NCI-H460 (cell line): ENCODE measurements around the gene MOK. TPM values are rescaled to one million over a fixed set of nuclear protein-coding genes. Genes with fewer than 3 reads are reported as not detected.
A peak's percentile ranks its signal among the peaks of the same experiment; 100 is the strongest.

ENCODE experiments used
- DNase-seq: peaks from one replicate; pipeline ENCODE4 v3.0.0-alpha.2; 2016; ENCODE audit warnings: low read depth; ENCODE audit errors: extremely low read depth
- total RNA-seq: library from RNA; depleted of rRNA; stranded (reverse); fragments of >200 nt; shearing (Covaris generic); gene quantifications from 2 replicates; pipeline ENCODE4 v1.2.3, GENCODE V29; 2014

Gene MOK
- total RNA-seq, 1 experiment from 2014 or later: 70.8 TPM

DNA sequence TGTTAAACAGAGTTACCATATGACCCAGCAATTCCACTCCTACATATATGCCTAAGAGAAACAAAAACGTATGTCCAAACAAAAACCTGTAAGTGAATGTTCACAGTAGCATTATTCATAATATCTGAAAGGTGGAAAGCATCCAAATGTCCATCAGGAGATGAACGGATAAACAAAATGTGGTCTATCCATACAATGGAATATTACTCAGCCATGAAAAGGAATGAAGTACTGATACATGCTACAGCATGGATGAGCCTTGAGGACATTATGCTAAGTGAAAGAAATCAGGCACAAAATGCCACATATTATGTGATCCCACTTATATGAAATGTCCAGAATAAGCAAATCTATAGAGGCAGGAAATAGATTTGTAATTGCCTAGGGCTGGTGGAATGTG is 16.8 kb downstream of the MOK start:
- DNase-seq: no peak

DNA sequence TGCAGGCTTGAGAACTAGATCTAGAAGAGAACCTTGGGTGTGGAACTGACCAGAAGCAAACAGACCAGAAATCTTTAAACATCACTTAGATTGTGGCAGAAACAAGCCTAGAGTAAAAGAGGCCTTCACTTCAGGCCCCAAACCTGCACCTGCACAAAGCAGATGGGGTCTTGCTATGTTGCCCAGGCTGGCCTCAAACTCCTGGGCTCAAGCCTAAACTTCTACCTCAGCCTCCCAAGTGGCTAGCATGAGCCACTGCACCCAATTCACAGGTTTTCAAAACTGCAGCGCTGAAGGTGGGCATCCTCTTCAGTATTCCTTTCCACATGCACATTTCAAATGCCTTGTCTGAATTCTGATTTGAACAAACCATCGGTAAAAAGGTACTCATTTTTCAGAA is 19.9 kb downstream of the MOK start:
- no peak for DNase-seq

DNA sequence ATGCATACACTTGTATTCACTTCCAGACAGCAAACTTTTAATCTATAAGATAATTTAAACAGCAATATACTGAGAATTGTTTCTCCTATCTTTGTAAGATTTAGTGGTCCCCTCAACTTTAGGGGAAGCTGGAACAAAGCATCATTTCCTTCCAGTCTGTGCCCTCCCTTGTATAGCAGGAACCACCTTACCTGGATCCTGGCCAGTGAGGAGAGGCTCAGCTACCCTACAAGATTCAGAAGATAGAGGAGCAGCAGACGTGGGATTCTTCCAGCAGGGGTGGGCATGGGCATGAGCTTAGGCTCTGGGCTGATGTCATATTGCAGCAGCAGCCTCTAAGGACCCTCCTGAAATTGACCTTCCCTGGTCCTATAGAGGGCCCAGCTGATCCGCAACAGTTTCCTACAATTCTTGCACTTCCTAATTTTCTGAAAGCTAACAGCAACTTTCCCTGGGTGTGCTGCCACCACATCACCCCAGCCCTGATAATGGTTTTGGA is 21.3 kb downstream of the MOK start:
- DNase-seq: no peak

DNA sequence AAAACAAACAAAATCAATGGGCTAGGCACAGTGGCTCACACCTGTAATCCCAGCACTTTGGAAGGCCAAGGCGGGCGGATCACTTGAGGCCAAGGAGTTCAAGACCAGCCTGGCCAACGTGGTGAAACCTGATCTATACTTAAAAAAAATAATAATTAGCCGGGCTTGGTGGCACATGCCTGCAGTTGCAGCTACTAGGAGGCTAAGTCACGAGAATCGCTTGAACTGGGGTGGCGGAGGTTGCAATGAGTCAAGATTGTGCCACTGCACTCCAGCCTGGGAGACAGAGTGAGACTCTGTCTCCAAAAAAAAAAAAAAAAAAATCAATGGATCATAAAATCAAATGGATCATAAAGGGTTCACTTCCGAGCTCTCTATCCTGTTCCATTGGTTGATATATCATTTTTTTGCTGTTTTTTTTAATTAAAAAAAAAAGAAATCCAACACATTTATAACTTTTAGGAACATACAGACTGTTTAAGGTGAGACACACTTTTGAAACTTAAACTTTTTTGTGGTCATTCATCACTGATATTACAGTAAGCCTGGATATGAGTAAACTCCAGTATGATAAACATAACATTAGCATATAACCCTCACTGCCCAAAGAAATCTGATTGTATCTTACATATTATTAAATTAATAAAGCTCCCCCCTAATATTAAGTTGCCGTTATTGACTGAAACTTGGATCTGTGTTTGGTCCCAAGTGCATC is 22.1 kb downstream of the MOK start:
- no peak for DNase-seq

DNA sequence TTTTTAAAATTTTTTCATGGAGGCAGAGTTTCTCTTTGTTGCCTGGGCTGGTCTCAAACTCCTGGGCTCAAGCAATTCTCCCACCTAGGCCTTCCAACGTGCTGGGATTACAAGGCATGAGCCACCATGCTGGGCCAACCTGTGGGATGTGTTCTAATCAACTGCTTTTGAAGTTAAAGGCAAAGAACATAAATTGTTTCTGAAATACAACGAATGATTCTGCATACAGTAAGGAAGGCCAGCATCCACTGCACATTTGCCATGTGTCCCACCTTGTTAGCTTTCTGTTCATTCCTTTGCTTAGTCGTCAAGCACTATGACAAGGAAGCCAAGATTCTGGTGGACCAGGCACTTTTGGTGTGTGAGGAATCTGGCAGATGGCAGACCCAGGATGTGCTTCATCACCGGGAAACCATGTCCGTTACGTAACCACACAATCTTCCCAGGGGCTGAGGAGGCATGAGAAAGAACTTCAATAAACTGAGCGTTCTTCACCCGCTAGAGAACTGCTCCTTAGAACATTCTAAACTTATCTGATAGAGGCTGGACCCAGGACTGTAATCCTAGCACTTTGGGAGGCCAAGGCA is 24.5 kb downstream of the MOK start:
- peak; percentile 94 for DNase-seq

DNA sequence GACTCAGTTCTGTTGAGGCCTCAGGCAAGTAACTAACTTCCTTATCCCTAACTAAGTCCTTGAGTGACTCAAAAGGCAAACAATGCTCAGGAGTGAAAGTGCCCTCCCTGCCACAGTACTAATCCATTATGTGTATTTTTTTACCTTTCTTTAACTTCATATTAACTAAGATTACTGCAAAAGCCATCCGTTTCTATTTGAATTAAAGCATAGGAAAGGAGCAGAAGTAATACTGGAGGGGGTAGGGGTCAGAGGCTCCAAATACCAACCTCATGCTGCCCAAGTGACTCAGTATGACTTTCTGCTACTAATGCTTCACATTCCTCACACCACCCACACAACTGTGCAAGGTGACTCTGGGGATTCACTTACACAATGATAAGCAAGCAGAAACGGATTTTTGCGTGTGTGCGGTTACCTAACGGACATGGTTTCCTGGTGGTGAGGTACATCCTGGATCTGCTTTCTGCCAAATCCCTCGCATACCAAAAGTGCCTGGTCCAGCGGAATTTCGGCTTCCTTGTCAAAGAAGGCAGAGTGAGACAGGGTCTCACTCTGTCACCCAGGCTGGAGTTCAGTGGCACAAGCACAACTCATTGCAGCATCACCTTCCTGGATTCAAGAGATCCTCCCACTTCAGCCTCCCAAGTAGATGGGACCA is 25.1 kb downstream of the MOK start:
- DNase-seq: peak; percentile 97

DNA sequence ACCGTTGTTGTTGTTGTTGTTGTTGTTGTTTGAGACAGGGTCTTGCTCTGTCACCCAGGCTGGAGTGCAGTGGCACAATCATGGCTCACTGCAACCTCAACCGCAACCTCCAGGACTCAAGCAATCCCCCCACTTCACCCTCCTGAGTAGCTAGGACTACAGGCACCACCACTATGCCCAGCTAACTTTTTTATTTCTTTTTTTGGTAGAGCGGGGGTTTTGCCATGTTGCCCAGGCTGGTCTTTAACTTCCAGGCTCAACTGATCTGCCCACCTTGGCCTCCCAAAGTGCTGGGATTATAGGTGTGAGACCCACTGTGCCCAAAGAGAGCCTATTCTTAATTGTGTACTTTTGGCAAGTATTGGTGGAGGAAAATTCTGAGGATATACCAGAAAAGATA is 25.7 kb downstream of the MOK start:
- no peak for DNase-seq

DNA sequence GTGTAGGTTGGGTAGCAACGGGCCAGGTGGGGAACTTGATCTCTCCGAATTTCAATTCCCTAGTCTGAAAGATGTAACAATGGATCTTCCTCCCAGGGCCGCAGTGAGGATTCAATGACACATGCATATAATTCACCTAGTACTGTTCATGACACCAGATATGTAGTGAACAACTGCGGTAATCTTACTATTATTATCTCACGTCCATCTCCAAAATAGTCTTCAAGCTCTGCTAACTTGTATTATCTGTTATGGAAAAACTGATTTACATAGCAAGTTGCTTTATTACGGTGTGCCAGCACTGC is 26.4 kb downstream of the MOK start:
- DNase-seq: no peak

DNA sequence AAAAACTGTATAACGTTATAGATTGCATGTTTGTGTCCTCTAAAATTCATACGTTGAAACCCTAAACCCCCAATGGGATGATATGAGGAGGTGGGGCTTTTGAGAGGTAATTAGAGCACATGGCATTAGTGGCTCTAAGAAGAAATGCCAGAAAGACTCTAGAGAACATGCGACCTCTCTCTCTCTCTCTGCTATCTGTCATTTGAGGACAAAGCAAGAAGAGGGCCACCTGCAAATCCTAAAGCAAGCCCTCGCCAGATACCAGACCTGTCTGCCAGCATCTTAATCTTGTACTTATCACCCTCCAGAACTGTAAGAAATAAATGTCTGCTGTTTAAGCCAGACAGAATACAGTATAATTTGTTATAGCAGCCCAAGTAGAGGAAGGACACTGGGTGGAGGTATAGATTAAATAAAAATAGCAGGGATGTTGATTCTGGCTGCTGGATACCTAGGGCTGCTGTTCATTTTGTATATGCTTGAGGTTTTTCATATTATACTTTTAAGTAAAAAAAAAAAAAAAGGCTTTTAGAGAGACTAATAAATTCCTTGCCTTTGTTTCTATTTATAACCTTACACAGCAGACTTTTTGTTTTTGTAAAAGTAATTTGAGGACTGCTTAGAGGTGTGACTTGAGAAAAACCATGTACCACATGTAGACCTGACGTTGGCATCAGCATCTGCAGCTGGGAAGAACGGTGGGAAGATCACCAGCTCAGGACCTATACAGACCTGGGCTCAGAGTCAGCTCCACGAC is 26.9 kb downstream of the MOK start:
- no peak for DNase-seq

DNA sequence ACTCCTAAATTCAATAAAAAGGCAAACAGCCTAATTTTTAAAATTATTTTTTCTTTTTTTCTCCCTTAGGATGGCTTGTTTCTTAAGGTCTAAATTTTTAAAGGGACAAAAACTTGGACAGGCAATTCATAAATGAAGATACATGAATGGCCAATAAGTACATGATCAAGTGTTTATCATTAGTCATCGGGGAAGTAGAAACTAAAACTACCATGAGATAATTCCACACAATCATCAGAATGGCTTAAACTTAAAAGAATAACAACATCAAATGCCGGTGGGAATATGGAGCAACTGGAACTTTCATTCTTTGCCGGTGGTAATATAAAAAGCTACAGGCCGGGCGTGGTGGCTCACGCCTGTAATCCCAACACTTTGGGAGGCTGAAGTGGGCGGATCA is 29.1 kb downstream of the MOK start:
- DNase-seq: no peak

DNA sequence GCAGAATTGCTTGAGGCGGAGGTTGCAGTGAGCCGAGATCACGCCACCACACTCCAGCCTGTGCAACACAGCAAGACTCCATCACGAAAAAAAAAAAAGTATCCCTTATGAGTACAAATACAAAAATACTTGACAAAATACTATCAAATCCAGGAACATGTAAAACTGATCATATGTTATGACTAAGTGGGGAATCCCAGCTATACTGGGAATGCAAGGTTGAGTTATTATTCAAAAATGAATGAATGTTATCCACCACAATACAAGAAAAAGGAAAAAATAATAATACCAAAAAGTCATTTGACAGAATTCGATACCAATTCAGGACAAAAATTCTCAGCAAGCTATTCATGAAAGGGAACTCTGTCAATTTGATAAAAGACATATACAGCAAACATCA is 32.6 kb downstream of the MOK start:
- no peak for DNase-seq

DNA sequence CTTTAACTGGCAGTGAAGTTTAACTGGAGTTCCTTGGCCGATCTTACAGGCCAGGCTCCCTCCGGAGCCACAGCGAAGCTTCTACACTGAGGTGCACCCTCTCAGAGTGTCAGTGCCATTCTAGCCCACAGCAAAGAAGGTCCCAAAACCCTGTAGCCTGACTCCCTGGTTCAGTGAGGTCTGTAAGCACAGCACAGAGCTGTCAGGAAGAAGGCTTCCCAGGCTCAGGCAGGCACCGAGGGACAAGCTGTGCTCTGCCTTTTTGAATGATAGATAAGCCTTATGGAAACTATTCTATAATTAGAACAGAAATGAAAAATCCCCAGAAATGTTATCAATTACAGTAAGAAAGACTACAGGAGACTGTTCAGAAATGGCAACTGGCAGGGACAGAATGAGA is 40.2 kb downstream of the MOK start:
- DNase-seq: no peak

DNA sequence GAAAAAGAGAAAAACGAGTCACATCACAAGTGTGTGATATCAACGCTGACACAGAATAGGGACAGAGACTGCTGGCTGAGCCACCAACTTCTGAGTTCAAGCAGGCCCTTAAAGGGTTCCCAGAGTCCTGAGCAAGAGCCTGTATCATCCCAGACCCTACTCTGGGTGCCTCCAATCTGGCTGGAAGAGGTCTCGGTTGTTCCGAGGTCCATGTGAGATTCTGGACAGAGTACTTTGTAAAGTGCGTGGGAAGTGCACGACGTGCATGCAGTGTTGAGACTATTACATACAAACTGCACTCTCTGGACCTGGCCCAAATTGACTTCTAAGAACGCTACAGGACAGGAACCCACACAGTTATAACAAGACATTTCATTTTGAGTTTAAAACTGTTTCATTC is 40.6 kb downstream of the MOK start:
- DNase-seq: no peak

DNA sequence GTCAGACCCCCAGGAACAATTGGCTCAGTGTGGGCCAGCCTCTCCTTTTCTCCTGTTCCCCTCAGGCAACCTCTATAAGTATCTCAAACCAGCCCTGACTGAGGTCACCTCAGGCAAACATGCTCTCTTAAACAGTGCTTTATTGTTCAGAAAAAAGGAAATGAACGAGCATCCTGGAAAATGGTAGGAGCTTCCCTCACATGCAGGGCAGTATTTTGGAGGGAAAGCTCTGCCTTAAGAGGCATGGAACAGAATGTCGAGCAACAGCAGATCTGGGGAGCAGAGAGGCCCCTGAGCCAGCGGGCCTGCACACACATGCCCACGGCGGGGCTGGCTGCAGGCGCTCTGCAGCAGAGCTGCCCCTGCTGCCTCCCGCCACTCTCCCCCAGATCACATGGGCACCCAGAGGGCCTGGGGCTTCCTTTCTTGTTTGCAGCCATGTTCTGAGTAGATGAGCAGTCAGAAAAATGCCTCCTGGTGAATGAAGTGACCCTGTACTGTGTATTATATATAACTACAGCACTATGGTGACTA is 42.0 kb downstream of the MOK start:
- DNase-seq: peak; percentile 73

DNA sequence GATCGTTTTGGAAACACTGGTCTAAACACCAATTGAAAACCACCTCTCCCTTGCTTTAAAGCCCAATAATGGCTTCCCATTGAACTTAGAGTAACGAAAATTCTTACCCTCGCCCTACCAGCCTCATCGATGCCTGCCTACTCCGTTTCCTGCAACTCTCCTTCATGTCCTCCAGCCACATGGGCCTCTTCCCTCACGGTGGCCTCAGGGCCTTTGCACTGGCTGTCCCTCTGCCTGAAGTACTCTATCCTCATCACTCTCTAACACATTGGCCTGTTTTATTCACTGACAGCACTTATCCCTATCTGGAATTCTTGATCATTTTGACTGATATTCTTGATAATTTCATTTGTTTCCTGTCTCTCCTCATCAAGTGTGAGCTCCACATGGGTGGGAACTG is 46.8 kb downstream of the MOK start:
- no peak for DNase-seq

DNA sequence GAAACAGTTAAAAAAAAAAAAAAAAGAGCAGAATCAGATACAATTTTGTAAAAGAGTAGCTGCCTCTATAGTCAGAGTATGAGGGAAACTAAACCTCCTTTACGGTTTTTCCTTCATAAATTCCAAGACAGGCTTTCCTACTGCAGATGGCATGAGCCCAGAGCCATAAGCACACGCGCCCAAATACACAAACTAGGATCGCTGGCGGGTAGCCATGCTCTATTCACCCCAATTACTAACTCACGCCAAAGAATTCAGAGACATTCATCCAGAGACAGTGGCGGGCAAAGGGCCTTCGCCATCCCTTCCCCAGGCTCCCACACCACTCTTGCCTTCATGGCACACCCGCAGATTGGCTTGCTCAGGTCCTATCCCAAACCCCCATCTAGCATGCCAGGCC is 48.2 kb downstream of the MOK start:
- DNase-seq: no peak

DNA sequence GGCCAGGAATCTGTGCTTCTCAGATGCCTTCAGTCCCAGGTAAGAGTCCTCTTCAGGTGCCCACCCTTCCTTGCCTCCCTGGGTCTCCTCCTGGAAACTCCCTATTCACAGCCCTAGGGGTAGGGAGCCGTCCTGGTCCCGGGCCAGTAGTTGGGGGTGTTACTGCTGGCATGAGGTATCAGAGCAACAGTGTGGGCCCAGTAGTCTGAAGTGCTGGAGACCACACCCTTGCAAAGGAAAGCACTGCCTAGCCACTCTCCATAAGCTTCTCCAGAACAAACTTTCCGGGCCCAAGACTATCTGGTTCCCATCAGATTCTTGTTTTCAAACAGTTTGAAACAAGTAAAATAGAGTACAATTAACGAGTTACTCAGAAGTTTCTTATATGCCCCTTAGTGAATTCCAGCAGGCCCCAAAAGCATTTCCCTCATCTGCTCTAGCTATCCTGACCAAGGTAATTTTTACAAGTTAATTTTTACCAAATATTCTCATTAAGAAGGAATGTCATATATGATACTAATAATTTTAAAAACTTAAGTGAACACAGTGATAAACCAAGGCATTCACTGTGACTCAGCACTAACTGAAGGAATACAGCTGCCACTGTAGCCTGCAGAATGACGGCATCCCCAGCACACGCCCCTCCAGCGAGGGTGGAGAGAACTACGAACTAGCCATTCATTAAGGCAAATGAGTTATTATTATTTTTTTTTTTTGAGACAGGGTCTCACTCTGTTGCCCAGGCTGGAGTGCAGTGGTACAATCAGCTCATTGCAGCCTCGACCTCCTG is 49.4 kb downstream of the MOK start:
- peak; percentile 71 for DNase-seq

DNA sequence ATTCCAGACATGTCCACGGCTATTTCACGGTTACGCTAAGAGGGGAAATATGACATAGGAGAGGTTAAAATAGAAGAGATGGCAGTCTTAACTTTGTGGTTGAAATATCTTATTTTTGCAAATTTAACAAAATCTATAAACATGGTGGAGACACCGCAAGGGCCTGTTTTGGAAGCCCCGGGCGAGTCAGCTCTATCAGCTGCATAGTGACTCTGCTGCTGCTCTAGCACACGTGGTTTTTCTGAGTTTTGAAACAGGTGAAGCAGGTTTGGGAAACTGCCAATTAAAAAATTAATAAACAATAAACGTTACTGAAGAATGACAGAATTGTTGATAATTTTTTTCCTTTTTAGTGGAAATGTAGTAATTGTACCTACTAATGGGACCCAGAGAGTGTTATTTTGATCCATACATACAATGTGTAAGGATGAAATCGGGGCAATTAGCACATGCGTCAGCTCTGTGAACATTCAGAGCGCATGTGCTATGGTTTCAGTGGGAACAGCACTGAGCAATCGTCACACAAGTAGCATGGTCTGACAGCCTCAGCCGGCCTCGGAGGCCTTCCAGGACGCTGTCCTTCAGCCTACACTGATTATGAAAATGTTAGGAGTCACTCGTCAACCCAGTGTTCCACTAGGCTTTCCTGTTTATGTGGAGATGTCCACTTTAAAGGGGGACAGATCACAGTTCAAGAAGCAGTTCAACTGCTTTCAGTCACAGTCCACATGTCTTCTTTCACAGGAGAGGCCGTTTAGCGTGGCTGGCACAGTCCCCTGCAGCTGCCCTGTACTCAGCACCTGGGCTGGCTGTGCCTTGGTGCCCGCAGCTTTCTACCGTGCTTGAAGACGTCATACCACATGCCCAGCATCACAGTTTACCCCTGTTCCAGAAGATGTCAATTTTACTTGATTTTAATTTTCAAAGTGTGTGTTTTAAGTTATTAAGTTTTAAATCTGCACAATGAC is 51.8 kb downstream of the MOK start:
- DNase-seq: no peak

DNA sequence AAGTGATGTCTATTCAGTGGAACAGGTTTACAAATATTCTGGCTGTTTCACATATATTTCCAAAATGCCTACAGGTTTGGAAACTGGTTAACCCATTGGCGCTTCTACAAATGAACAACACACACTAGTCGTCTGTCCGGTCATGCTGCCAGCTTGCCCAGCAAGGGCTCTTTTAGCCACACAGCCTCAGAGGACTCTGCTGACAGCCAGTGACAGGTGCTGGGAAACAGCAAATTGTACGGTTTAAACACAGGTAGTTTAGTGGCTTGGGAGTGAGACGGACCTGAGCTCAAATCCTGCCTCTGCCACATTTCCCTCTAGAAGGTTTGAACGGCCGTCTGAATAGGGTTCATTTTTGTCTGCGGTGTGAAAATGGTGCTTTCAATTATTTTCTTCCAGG is 53.8 kb downstream of the MOK start:
- no peak for DNase-seq
